HG03135 (cell line): ENCODE results near the gene RAB6B.

ENCODE experiments used
- ATAC-seq: cut with Tn5 transposase; IDR thresholded peaks from one replicate; pipeline ENCODE4 v1.9.1; 2021; ENCODE audit warnings: mild to moderate bottlenecking, moderate library complexity; ENCODE audit not compliant: unreplicated experiment

RAB6B gene

GRCh38 chr3:133860519-133860918 is 35.2 kb downstream of the RAB6B start:
- no peak for ATAC-seq

- no peak for ATAC-seq
Observed at GRCh38 chr3:133859381-133860234, 36.1 kb downstream of the RAB6B start.

- ATAC-seq = no peak
Observed at GRCh38 chr3:133857767-133858166, 37.9 kb downstream of the RAB6B start.

GRCh38 chr3:133856316-133856715 is 39.4 kb downstream of the RAB6B start:
- no peak for ATAC-seq

DNA sequence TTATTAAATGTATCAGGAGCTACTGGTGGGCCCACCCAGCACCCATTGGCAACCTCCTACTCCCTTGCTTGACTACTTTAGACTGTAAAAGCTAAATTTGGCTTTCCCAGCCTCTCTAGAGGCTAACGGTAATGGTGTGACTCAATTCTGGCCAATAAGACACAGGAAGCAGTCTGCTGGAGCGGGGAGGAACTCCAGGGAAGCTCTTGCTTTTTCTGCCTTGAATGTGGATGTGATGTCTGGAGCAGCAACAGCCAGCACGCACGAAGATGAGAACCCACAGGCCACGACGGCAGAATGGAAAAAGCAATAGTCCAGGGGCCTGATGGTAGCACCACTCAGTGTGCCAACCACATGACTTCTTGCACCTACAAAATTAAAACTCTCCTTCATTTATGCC is 39.9 kb downstream of the RAB6B start:
- ATAC-seq = no peak

DNA sequence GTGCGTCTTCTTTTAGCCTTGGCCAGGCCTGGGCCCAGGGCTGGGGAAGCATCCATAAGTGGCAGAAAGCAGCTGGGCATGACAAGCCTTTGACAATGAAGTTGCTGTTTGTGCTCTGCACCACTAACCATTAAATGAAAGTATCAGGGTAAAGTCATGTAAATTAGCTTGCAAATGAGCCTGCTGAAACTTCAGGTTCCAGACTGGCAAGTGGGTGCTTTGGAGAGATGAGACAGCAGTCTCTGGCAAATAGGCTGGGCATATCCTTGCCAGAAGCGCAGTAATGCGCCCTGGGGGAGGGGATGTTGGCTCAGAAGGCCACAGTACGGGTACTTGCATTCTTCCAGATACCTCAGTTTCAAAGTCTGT is 40.7 kb downstream of the RAB6B start:
- no peak for ATAC-seq

DNA sequence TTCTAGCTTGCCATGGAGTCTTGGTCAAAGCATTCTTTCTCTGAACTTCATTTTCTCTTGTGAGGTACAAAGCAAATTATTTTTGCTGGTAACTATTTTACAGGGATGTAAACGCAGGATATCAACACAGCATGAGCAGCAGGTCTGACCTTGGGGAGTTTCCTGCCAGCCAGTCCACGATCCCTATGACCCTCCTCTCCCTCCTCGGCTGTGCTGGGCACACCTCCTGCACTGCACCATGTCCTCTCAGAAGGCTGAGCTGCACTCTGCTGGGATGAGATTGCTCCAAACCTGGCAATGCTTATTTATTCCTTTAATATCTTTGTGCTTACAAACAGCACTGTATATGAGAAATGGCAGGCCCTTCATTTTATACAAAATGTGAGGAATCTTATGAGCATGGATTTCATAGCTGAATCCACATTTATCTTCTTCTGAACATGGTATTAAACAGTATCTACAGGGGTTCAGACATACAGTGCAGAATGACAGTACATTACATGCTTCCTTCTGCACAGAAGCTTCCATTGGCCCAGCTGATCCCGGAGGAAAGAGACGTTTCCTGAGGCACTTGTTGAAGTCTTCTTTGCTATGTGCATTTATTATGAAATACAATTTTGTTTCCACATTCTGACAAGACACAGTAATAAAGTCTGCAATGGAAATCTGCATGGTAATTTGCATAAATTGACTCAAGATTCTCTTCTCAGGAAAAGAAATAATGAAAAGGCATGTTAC is 41.2 kb downstream of the RAB6B start:
- no peak for ATAC-seq

GRCh38 chr3:133853925-133854227 is 41.8 kb downstream of the RAB6B start:
- no peak for ATAC-seq

DNA sequence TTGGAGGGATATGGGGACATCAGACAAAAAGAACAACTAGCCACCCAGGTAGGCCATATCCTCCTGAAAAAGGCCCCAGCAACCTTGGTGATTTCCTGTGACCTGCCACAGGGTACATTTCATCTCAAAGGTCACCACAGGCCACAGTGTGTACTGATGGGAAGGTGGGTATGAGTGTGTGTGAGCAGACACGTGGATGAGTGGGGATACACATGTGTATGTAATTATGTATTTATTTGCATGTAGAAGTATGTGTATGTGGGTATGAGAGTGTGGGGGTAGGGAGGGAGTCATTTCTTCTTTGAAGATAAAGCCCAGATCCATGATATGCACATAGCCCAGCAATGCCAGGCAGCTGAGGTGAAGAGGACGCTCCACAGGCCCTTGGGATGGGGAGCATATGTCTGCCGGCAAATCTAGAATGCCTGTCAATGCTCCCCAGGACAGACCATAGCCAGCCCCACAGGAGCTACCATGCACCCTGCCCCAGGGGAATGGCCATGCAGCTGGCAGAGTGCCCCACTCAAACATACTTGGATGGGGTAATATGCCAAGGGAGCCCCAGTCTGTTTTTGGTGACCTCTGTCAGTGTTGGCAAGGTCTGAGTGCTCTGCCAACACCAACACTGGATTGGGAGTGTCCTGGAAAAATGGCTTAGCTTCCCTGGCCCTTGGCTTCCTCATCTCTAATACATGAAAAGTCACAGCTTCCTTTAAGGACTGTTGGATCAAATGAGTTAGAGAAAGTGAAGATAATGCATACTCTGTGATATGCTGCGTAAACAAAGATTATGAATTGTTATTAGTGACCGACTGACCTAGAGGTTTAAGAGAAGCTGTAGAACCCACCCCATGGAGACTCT is 42.4 kb downstream of the RAB6B start:
- no peak for ATAC-seq

DNA sequence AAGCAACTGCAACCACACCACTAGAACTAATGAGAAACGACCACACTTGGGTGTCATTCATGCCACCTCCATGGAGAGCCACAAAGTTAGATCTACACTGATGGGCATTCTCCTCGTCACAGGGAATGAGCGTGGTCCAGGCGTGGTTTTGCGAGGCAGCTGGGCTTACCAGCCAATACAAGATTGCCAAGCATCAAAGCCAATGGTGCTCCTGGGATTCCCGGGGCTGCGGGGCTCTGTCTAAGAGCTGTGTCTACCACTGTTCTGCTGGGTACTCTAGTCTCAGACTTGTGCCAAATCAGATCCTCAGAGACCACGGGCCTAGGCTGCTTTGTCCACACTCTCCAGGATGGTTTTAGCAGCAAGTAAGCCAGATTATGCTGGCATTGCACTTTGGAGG is 43.8 kb downstream of the RAB6B start:
- ATAC-seq = no peak

DNA sequence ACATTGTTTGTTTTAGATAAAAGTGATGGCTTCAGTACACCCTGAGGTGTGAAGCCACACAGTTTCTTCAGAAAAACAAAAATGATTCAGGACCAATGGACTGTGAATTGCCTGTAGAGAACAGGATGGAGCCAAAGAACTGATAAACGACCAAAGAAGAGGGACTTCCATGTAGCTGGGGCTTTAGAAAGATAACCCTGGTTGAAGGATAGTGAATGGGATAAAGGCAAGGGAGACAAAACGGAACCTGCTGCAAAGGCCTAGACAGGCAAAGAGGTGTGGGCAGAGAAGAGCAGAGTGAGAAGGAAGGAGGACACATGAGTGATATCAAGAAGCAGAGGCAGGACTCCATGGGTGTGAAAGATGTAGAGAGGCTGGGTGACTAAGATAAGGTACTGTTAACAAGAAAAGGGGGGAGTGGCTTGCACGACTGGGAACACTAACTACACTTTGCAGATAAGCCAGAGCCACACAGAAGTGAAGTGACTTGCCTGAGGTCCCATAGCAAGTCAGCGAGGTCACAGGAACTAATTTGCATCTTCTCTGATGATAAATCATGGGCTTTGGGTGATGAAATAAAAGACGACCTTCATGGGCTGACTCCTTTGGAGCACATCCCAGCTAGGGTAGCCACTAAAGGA is 44.3 kb downstream of the RAB6B start:
- no peak for ATAC-seq

GRCh38 chr3:133850034-133850433 is 45.6 kb downstream of the RAB6B start:
- no peak for ATAC-seq

DNA sequence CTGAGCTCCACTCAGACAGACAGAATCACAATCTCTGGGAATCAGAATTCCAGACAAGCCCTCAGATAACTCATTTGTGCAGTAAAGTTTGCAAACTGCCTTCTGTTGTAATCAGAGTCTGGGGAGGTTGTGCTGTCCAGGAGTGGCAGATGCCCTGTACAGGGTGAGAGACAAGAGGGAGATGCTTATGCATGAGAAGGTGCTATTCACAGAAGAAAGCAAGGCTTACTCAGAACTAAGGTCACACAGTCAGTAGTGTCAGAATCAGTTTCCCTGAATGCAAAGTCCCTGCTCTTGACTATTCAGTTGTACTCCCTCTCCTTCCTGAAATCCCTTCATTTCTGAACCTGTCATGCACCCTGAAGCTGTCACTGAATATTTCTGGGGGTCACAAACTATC is 46.3 kb downstream of the RAB6B start:
- ATAC-seq = no peak

DNA sequence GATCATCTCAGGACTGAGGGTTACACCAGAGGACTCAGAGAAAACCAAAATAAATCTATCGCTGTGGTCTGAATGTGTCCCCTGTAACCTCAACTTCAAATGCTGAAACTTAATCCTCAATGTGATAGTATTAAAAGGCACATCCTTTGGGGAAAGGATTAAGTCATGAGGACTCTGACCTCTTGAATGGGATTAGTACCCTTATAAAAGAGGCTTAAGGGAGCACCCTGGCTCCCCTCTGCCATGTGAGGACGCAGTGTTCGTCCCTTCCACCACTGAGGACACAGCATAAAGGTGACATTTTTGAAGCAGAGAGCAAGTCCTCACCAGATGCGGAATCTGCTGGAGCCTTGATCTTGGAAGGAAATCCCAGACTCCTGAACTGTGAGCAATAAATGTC is 50.6 kb downstream of the RAB6B start:
- ATAC-seq = no peak

DNA sequence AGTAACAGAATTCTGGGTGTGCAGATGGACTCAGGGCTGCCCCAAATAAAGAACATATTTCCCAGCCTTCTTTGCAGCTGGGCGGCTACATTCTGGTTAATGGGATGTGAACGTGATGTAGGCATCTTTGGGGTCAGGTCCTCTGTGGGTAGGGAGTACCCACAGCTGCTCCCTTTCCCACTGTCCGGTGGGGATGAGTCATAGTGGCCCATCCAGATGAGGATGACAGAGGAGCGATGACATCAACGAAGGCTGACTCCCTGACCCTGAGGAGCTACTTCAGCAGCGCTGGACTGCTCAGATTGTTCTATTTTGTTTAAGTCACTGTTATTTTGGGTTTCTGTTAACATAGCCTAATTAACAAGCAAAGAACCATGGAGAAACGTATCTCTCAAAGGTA is 52.0 kb downstream of the RAB6B start:
- ATAC-seq = no peak

DNA sequence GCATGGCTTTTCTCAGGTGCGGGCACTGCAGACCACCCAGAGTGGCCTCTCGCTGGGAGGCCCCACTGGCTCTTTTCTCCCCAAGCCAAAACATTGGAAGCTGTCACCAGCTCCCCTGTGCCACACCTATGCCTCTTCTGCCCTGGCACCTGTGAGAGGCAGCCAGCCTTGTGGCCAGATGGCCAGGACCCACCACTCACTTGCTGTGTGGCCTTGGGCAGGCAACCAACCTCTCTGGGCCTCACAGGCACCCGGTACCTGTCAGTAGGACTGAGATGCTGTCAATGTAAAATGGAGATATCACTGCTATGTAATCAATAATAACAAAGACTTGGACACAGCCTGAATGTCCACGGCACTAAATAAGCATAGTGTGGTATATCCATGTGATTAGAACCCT is 53.5 kb downstream of the RAB6B start:
- ATAC-seq = no peak

GRCh38 chr3:133841196-133841595 is 54.5 kb downstream of the RAB6B start:
- no peak for ATAC-seq

- ATAC-seq = no peak
Observed at GRCh38 chr3:133840767-133841166, 54.9 kb downstream of the RAB6B start.

DNA sequence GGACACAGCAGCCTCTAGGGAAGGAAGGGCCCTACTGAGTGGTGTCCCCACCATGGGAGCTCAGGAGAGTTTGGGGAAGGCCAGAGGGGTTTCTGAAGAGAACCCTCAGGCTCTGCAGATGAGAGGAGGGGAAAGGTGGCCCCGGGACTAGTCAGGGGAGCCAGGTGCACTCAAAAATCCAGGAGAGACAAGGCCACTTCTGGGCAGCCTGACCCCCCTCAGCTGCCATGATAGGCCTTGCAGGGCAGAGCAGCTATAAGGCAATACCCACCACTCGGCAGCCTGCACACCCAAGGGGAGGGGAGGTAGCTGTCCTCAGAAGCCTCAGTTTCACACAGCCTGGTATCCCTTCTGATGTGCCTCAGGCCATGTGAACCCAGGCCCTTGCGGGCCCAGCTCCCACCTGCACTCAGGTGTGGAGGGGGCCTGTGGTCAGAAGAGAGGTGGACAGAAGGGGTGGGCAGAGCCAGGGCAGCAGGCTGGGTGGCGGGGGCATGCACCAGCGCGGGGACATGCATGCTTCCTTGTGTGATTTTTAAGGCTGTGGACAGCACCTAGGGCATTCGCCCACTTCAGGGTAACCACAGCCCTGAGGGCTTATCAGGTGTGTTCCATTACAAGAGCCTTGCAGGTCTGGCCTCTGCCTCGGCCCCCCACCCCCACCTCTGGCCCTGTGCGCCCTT is 55.5 kb downstream of the RAB6B start:
- no peak for ATAC-seq

DNA sequence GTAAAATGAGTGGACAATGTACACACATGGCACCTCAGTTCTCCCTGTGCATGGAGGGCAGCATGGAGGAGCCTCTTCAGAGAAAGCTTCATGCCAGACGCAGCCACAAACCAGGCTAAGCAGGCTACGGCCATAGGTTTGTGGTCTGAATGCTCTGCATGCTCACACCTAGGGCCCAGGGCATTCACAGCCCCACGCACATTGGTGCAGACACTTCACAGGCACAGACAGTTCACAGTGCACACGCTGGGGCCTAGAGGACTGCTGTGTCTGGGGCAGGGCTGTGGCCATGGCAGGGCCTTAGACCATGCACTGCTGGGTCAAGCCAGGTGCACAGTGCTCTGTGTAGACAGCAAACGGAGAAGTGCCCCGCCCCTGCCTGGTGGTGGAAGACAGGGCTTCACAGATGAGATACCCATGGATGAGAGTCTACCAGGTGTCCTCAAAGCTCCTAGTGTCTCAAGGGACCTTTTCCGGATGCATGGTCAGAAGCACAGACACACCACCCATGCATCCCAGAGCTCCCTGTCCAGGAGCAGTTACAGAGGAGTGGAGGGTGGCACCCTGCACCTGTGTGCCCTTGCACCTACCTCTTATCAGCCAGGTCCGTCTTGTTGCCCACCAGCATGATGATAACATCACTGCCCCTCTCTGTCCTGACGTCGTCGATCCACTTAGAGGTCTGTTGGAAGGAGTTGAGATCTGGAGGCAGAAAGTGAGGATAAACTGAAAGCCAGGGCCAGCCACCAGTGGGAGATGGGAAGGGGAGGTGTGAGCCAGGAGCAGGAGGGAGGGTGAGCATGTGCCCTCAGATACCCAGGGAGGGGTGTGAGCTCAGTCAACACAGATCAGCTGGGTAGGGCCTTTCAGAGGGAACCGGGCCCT is 56.5 kb downstream of the RAB6B start:
- ATAC-seq = no peak
